ENCODE data around the gene PDE4D.

DNA sequence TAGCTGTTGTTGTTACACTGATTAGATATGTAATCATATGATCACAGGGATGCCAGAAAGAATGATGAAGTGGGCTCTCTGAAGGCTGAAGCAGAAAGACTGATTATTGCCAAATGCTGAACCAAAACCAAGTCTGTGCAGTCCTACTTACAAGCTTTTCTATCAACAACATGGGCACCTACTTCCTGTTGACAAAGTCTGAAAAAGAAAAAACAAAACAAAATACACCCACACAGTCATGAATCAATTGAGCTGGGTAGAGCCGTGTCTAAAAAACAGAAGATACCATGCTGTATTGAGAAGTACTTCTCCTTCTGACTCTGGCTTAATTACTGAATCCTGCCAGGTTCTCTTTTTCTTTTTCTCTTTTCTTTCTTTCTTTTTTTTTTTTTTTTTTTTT lies 947.3 kb downstream of the PDE4D start:
- TF ChIP-seq L3MBTL2 (conservative IDR thresholded peaks at IDR 0.05) (no peak), FOXA1 (IDR thresholded peaks at IDR 0.05) (no peak), PKNOX1 (IDR thresholded peaks at IDR 0.05) (no peak), FOXK2 (IDR thresholded peaks at IDR 0.05) (no peak), TARDBP (IDR thresholded peaks at IDR 0.05) (no peak), CTBP1 (IDR thresholded peaks at IDR 0.05; ENCODE audit: borderline replicate concordance) (no peak), BHLHE40 (IDR thresholded peaks at IDR 0.05; ENCODE audit: borderline replicate concordance) (no peak), ZNF384 (IDR thresholded peaks at IDR 0.05) (no peak), ARNT (IDR thresholded peaks at IDR 0.05) (no peak), SP1 (IDR thresholded peaks at IDR 0.05) (no peak), FOXM1 (IDR thresholded peaks at IDR 0.05; ENCODE audit: borderline replicate concordance) (no peak), SUZ12 (IDR thresholded peaks at IDR 0.05) (no peak)

Data from HEK293T (cell line).